ENCODE data around the gene BBS9.

The BBS9 gene

DNA sequence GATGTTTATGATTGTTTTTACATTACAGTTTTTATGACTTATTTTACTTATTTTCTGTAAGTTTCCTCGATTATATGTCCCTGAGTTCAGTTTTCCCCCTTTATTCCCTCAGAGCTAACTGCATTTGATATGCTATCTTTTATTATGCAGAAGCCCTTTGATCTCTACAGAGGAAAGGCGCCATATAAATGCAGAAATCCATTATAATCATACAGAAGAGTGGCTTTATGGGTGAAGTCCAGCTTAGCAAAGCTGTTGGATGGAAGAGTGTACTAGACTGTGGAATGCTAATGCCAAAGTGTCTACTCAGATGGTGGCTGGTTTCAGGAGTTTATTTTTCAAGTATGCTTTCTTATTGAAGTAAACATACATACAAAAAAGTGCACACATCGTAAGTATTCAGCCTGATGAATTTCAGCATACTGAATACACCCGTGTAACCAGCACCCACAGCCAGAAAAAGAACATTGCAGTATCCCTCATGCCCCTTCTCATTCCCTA lies 517.6 kb downstream of the BBS9 start:
- no peaks in the 10 kb centered on the region for H3K27me3 ChIP-seq
- no peak overlapping the region for H3K27ac ChIP-seq
- peaks cover 0 to 11% (median 0%) of the 10 kb centered on the region in 3 donors for H3K36me3 ChIP-seq
- no peaks in the 10 kb centered on the region for H3K9me3 ChIP-seq
- H3K4me3 ChIP-seq = no peak overlapping the region
- TF ChIP-seq, protein P1, sequence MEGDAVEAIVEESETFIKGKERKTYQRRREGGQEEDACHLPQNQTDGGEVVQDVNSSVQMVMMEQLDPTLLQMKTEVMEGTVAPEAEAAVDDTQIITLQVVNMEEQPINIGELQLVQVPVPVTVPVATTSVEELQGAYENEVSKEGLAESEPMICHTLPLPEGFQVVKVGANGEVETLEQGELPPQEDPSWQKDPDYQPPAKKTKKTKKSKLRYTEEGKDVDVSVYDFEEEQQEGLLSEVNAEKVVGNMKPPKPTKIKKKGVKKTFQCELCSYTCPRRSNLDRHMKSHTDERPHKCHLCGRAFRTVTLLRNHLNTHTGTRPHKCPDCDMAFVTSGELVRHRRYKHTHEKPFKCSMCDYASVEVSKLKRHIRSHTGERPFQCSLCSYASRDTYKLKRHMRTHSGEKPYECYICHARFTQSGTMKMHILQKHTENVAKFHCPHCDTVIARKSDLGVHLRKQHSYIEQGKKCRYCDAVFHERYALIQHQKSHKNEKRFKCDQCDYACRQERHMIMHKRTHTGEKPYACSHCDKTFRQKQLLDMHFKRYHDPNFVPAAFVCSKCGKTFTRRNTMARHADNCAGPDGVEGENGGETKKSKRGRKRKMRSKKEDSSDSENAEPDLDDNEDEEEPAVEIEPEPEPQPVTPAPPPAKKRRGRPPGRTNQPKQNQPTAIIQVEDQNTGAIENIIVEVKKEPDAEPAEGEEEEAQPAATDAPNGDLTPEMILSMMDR (IDR thresholded peaks at IDR 0.05) = no peak
- H3K4me1 ChIP-seq = no peaks in the 10 kb centered on the region
- no peak for DNase-seq
- intact Hi-C loops (cut with DNase I; ENCODE audit: low total_unique reads) = no loop called here

DNA sequence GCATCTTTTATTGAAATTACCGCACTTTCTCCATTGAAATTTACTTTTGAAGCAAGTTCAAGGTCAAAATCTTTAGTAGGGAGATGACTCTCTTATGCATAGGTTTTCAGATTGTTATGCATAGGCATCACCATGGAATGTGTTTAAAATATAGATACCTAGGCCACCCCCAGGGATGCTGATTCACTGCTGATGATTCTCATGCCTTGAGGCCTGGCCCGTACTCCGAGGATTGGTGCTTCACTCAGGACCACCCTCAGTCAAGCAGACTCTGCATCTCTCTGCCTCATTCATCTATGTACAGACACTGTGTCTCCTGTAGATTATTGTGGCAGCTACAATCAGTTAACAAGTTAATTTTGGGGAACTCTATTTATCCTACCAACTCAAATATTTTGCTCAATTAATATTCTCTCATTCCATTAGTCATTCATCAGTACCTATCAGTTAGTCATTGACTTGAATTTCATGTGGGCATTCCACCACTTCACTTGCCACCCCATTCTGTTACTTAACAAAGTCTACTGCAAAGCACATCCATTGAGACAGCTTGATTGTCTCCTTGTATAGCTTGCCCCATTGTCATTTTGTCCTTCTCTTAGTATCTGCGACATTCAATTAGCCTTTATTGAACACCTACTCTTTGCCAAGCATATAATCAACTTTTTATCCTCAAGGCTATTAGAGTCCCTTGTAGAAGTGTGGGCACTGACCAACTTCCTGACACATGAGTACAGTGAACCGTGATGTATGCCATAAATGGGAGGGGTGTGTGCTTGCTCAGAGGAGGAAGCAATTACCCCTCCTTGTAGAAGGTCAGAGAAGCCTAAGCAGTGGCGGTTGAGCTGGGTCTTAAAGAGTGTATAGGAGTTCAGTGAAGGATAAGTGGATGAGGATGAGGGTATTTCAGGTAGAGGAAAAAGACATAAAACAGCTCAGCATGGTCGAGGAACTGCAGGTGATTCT lies 520.4 kb downstream of the BBS9 start:
- DNase-seq = no peak
- intact Hi-C loops (cut with DNase I; ENCODE audit: low total_unique reads) = no loop called here
- H3K27ac ChIP-seq = no peak overlapping the region
- H3K9me3 ChIP-seq = no peaks in the 10 kb centered on the region
- TF ChIP-seq, protein P1 (IDR thresholded peaks at IDR 0.05) = no peak
- no peaks in the 10 kb centered on the region for H3K4me1 ChIP-seq
- no peaks in the 10 kb centered on the region for H3K27me3 ChIP-seq
- no peak overlapping the region for H3K4me3 ChIP-seq
- peaks cover 0 to 11% (median 0%) of the 10 kb centered on the region in 3 donors for H3K36me3 ChIP-seq

DNA sequence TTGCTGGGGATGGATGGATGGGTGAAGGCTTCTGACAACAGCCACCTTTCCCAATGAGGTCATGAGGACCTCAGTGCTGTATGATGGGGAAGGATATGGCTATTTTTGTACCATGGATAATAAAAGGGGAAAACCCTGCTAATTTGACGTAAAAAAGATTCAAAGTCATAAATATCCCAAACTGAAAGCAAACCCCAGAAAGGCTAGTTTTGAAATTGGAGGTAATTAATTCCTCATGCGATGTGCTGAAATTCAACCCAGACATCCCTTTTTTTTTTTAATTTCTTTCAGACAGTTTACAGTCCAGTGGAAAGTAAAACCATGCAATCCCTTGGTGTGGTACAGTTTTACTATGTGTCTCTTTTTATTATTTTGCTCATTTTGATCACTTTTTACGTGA lies 521.5 kb downstream of the BBS9 start:
- no peaks in the 10 kb centered on the region for H3K4me1 ChIP-seq
- intact Hi-C loops (cut with DNase I; ENCODE audit: low total_unique reads) = no loop called here
- no peaks in the 10 kb centered on the region for H3K27me3 ChIP-seq
- no peak for DNase-seq
- H3K27ac ChIP-seq = no peak overlapping the region
- no peaks in the 10 kb centered on the region for H3K9me3 ChIP-seq
- H3K4me3 ChIP-seq = no peak overlapping the region
- peaks cover 0 to 11% (median 0%) of the 10 kb centered on the region in 3 donors for H3K36me3 ChIP-seq
- TF ChIP-seq, protein P1 (IDR thresholded peaks at IDR 0.05) = no peak

DNA sequence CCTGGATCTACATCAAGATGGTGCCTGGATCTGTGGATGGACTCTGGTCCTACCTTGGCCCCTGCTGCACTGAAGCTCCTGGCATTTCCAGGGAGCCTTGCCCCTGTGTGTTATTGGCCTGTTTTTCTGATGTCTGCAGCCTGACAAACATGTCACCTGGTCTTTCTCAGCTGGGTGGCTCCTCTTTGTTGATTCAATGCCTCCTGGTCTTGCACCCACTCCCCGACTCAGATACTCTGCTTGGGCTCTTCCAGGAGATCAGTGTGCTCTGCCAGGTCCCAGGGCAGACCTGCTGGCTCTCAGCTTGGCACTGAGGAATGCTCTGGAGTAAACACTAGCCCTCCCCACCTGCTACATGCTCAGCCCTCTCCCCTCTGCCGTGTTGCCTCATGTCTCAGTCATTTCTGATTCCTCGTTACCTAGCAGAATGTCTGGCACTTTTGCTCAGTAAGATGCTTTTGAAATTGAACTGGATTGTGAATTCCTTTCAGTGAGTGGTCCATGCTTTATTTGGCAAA lies 522.7 kb downstream of the BBS9 start:
- peaks cover 0 to 8% (median 0%) of the 10 kb centered on the region in 3 donors for H3K36me3 ChIP-seq
- H3K27ac ChIP-seq = no peak overlapping the region
- TF ChIP-seq, protein P1 (IDR thresholded peaks at IDR 0.05) = no peak
- intact Hi-C loops (cut with DNase I; ENCODE audit: low total_unique reads) = no loop called here
- H3K27me3 ChIP-seq = no peaks in the 10 kb centered on the region
- H3K9me3 ChIP-seq = no peaks in the 10 kb centered on the region
- no peaks in the 10 kb centered on the region for H3K4me1 ChIP-seq
- no peak for DNase-seq
- no peak overlapping the region for H3K4me3 ChIP-seq

DNA sequence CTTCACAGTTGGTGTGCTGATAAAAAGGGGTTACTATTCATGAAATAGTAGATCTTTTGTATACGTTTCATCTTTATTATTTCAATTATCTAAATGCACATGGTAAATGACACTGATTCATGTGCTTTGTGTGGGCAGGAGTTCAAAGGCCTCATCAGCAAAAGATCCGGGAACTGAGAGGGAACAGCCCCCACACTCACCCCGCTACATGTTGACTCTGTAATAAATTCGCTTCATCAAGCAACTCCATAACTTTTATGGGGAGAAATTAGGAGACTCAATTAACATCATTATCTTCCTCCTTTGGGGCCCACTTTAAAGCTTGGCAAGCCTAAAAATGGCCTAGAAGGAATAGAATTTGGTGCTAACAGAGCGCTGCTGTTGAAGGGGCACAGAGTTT lies 525.3 kb downstream of the BBS9 start:
- H3K36me3 ChIP-seq = no peaks in the 10 kb centered on the region
- intact Hi-C loops (cut with DNase I; ENCODE audit: low total_unique reads) = no loop called here

More for the DNA sequence above, 525.3 kb downstream of the BBS9 start:
- H3K27ac ChIP-seq = no peak overlapping the region
- no peak for DNase-seq
- TF ChIP-seq, protein P1 (IDR thresholded peaks at IDR 0.05) = no peak
- no peaks in the 10 kb centered on the region for H3K9me3 ChIP-seq
- H3K4me1 ChIP-seq = no peaks in the 10 kb centered on the region
- no peak overlapping the region for H3K4me3 ChIP-seq
- no peaks in the 10 kb centered on the region for H3K27me3 ChIP-seq
